Dermis blood vessel endothelial cell (primary cell): ENCODE data around the gene RIC3. TPM values are rescaled to one million over a fixed set of nuclear protein-coding genes. Genes with fewer than 3 reads are reported as not detected.

Source experiments
- DNase-seq: peaks from one replicate; pipeline ENCODE4 v3.0.0; 2010
- total RNA-seq: library from RNA; depleted of rRNA; stranded (reverse); fragments of >200 nt; gene quantifications from 2 replicates; pipeline ENCODE4 v1.2.3, GENCODE V29; 2014

The RIC3 gene
- total RNA-seq = not detected in 2 replicates

- DNase-seq = no peak
Measured at GRCh38 chr11:8168485-8169257, at the start of gene RIC3. Gene RIC3 (minus strand): TSS chr11:8169025. CDS start chr11:8168989, 36 bp downstream.

GRCh38 chr11:8218409-8218808, 49.6 kb upstream of the RIC3 start:
- no peak for DNase-seq

- no peak for DNase-seq
Measured at GRCh38 chr11:8217926-8218325, 49.1 kb upstream of the RIC3 start.

GRCh38 chr11:8217136-8217535, 48.3 kb upstream of the RIC3 start:
- no peak for DNase-seq

GRCh38 chr11:8213376-8213775, 44.6 kb upstream of the RIC3 start:
- no peak for DNase-seq

- DNase-seq = no peak
Measured at GRCh38 chr11:8209208-8209807, 40.5 kb upstream of the RIC3 start.

GRCh38 chr11:8207080-8208000, 38.5 kb upstream of the RIC3 start:
- DNase-seq = no peak

- DNase-seq = peak; percentile 56
Measured at GRCh38 chr11:8206251-8207079, 37.6 kb upstream of the RIC3 start.

GRCh38 chr11:8205566-8205965, 36.7 kb upstream of the RIC3 start:
- no peak for DNase-seq

GRCh38 chr11:8204596-8204995, 35.8 kb upstream of the RIC3 start:
- DNase-seq = no peak

GRCh38 chr11:8204025-8204424, 35.2 kb upstream of the RIC3 start:
- DNase-seq = no peak

- no peak for DNase-seq
Measured at GRCh38 chr11:8203414-8203715, 34.5 kb upstream of the RIC3 start.

GRCh38 chr11:8202516-8203413, 33.9 kb upstream of the RIC3 start:
- no peak for DNase-seq

GRCh38 chr11:8201644-8202365, 33.0 kb upstream of the RIC3 start:
- no peak for DNase-seq

- DNase-seq = no peak
Measured at GRCh38 chr11:8199676-8200075, 30.9 kb upstream of the RIC3 start.

GRCh38 chr11:8196749-8197148, 27.9 kb upstream of the RIC3 start:
- no peak for DNase-seq

GRCh38 chr11:8194956-8195355, 26.1 kb upstream of the RIC3 start:
- DNase-seq = no peak

- no peak for DNase-seq
Measured at GRCh38 chr11:8192896-8193209, 24.0 kb upstream of the RIC3 start.

GRCh38 chr11:8192016-8192895, 23.4 kb upstream of the RIC3 start:
- peak; percentile 80 for DNase-seq

GRCh38 chr11:8190431-8190830, 21.6 kb upstream of the RIC3 start:
- DNase-seq = no peak
